HK-2 (cell line): ENCODE results near the gene COL23A1.
"Not testable (repeated sequence)": the region's sequence is repeated elsewhere in the genome, so short reads cannot be mapped to it uniquely, and the experiment has no call there.

Experiments
- DNase-seq: peaks from one replicate; pipeline ENCODE4 v3.0.0-alpha.2; 2018; ENCODE audit not compliant: unreplicated experiment

Gene COL23A1

GRCh38 chr5:178264044-178264443 is 326.1 kb downstream of the COL23A1 start:
- no peak for DNase-seq

- no peak for DNase-seq
Measured at GRCh38 chr5:178261666-178262600, 328.3 kb downstream of the COL23A1 start.

DNA sequence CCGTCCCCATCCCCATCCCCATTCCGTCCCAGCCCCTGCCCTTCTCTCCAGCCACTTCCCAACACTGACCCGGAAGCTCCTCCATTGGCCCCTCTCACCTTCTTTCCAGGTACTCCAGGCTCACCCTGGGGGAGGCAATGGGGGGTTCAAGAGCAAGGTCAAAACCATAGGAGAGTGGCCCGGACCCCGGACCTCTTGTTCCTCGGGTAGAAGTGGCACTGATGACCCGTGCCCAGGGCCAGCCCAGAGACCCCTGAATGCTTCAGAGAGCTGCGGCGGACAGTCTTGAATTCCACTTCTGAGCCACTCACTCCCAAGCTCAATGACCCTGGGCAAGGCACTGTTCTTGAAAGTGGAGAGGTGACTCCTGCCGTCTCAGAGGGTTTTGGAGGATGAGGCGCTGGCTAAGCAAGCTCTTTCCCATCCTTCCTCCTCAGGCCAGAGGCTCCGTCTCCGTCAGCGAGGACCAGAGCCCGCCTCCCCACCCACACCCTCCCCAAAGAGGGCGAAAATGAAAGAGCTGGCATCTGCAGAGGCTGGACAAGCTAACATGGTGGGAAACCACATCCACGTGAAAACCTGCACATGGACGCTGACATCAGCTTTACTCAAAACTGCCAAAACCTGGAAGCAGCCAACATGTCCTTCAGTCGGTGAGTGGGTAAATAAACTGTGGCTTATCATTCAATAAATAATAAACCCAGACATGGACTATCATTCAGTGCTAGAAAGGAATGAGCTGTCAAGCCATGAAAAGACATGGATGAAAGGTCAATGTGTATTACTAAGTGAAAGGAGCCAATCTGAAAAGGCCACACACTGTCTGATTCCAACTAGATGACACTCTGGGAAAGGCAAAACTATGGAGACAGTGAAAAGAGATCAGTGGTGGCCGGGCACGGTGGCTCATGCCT is 330.3 kb downstream of the COL23A1 start:
- no peak for DNase-seq

- no peak for DNase-seq
Measured at GRCh38 chr5:178257650-178258049, 332.5 kb downstream of the COL23A1 start.

DNA sequence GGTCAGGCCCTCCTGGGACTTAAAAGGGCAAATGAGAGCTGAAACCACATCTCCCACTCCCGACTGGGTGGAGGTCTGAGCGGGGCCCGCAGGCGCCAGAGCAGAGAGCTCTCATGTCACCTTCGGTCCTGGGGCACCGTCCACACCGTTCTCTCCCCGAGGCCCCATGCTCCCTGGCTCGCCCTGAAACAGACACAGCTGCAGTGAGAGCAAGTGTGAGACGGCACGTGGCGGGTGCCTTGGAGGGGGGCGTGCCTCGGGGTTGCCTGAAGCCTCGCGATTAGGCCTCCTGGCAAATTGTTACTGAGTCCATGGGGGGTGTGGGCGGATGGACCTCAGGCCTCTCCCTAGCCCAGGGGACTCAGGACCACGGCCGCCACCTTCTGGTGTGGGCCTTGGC is 333.4 kb downstream of the COL23A1 start:
- DNase-seq = no peak

GRCh38 chr5:178253632-178254031 is 336.6 kb downstream of the COL23A1 start:
- not testable (repeated sequence) for DNase-seq

DNA sequence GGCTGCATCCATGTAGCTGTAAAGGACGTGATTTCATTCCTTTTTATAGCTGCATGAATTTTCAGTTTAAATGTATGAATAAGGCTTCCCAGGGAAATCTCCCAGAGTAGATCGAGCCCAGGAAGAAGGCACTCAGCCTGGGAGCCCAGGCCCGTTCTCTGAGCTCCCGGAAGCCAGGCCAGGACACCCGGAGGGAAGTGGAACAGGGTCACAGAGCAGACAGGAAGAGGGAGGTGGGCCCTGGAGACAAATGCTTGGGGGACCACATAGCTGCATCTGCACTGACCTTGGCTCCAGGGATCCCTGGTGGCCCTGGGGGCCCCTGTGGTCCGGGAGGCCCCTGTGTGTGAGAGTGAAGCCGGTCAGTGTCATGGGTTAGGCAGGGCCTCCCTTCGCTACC is 337.9 kb downstream of the COL23A1 start:
- DNase-seq = no peak

DNA sequence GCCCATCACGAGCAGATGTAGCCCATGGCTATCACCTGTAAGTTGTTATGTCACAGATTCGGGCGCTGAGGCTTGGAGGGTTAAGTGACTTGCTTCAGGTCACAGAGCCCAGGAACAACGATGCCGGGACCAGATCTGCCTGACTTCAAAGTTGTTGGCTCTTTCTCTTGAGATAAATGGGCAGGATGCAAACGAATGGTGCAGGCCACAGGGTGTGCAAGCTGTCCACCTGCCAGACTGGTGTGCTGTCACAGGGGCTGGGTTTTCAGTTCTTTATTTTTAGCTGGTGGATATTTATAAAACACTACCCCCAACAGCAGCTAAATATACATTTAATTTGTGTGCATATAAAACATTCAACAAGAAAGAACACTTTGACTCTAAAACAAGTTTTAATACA is 339.9 kb downstream of the COL23A1 start:
- DNase-seq = no peak

- no peak for DNase-seq
Measured at GRCh38 chr5:178249191-178249989, 340.8 kb downstream of the COL23A1 start.

DNA sequence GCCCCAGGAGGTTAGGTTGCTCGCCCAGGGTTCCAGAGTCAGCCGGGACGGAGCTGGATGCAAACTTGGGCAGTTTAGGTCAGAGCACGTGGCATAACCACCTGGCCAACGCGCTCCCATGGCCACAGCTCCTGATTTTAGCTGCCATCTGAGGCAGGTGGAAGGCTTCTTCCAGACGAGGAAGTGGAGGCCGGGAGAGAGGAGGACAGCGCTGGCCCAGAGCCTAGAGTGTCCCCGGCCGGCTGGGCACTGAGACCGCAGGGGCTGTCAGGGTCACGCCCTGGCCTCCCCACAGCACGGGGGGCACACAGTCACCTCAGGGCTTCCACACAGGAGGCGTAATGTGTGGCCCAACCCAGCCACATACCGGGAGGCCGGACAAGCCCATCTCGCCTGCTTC is 341.4 kb downstream of the COL23A1 start:
- no peak for DNase-seq

GRCh38 chr5:178247481-178248456 is 342.4 kb downstream of the COL23A1 start:
- DNase-seq = no peak

- DNase-seq = no peak
Measured at GRCh38 chr5:178246624-178247279, 343.4 kb downstream of the COL23A1 start.

DNA sequence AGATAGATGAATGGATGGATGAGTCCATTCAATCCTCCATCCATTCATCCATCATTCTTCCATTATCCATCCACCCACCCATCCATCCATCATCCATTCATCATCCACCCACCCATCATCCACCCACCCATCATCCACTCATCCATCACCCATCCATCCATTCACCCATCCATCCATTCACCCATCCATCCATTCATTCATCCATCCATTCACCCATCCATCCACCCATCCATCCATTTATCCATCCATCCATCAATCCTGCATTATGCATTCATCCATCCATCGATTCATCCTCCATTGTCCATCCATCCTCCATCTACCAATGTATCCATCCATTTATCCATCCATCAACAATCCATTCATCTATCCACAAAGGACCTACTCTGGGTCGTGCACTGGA is 344.8 kb downstream of the COL23A1 start:
- no peak for DNase-seq

GRCh38 chr5:178244576-178244975 is 345.6 kb downstream of the COL23A1 start:
- DNase-seq = no peak

DNA sequence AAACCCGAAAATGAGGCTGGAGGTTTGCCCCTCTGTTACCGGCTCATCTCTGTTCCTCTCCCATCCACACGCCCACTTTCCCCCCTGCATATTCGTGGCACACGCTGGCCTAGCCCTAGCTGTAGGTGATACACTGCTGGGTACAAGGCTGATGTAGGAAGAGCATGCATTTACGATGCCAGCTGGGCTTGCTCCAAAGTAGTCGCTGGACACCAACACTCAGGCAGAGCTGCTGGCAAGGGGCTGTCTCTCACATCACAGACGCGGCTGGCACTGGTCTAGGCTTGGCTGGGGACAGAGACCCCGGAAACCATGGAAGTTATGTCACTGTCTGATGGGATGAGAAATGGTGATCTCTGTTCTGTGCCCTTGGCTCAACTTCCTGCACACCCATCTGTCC is 347.8 kb downstream of the COL23A1 start:
- no peak for DNase-seq

DNA sequence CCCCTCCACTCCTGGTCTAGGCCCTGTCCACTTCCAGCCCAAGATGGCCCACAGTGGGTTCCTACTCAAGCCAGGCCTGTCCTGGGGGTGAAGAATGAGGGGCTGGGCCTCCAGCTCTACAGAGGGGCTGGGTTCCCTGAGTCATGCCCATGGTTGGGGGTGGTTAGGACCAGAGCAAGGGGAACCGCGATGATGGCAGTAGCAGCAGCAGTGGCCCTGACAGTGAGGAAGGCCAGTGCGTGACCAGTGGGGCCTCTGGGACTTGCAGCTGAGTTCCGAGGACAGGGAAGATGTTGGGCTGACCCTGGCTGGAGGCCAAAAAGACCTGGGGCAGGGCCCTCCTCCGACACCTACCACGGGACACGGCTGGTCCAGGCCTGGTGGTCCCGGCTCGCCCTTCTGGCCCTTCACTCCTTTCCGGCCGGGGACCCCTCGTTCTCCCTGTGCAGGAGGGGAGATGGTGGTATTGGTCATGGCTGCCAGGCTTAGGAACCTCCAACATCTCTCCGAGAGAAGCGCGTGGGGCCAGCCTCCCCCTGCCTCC is 348.4 kb downstream of the COL23A1 start:
- DNase-seq = no peak

- no peak for DNase-seq
Measured at GRCh38 chr5:178241231-178241663, 348.9 kb downstream of the COL23A1 start.

GRCh38 chr5:178240766-178241165 is 349.4 kb downstream of the COL23A1 start:
- no peak for DNase-seq

DNA sequence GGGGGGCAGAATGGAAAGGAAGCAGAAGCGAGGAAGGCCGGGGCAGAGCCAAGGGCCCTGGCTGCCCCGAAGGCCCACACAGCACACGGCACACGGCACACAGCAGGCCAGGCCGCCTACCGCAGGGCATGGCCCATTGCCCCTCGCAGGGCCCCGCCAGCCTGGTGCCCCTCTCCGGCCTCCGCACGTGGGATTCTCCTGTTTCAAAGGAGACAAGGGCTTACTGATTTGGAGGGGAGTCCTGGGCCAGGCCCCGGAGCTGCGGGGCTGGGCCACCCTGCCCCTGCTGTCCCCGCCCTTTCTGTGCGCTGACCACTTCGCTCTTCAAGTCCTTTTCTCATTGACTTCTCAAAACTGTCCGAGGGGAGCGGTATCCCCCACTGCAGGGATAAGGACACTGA is 349.9 kb downstream of the COL23A1 start:
- no peak for DNase-seq
